Astrocyte (in vitro differentiated cells and primary cell): ENCODE data around the gene NT5DC3.

Experiments
- EZH2 ChIP-seq: IDR thresholded peaks from 2 replicates; pipeline ENCODE4 v1.6.1; 2012; ENCODE audit warnings: mild to moderate bottlenecking, low read length, inconsistent platforms; ENCODE audit not compliant: insufficient read depth
- TF ChIP-seq, protein P1 (sequence below): IDR thresholded peaks from 2 replicates; pipeline ENCODE4 v1.5.1; 2011; ENCODE audit warnings: low read depth, mild to moderate bottlenecking, inconsistent platforms, low read length, moderate library complexity; ENCODE audit not compliant: insufficient read depth

DNA sequence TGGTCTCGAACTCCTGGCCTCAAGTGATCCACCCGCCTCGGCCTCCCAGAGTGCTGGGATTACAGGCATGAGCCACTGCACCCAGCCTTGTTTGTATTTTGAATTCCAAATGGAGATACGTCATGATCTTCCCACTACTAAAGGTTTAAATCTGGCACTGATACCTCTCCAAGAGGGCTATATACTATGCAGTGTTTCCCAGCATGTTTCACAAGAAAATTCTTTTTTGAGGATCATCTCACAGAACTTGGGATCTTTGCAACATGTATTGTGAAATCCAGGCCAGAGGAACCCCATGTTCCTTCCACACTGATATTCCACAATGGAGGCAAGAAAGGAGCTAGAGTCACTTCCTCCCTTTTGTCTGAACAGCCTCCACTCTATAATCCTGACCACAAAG lies 112.7 kb downstream of the NT5DC3 start:
- TF ChIP-seq, protein P1, sequence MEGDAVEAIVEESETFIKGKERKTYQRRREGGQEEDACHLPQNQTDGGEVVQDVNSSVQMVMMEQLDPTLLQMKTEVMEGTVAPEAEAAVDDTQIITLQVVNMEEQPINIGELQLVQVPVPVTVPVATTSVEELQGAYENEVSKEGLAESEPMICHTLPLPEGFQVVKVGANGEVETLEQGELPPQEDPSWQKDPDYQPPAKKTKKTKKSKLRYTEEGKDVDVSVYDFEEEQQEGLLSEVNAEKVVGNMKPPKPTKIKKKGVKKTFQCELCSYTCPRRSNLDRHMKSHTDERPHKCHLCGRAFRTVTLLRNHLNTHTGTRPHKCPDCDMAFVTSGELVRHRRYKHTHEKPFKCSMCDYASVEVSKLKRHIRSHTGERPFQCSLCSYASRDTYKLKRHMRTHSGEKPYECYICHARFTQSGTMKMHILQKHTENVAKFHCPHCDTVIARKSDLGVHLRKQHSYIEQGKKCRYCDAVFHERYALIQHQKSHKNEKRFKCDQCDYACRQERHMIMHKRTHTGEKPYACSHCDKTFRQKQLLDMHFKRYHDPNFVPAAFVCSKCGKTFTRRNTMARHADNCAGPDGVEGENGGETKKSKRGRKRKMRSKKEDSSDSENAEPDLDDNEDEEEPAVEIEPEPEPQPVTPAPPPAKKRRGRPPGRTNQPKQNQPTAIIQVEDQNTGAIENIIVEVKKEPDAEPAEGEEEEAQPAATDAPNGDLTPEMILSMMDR, result no peak
- TF ChIP-seq EZH2, result no peak
